ENCODE measurements around the gene COMT.

DNA sequence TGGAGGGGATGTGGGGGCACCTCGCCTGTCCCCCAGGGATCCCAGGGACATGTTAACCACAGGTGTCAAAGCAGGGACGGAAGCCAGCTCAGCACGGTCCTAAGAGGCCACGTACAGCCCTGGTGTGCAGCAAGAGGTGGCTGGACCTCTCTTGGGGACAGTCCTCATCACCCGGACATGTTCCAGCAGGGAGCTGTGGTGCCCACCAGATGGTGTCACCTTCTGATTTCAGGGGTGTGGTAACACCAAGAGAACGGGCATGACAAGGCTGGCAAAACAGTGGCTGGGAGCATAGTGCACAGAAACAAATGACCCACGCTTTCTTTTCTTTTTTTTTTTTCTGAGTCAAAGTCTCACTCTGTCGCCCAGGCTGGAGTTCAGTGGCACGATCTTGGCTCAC lies 25.6 kb upstream of the COMT start:
- TF ChIP-seq, protein P1, sequence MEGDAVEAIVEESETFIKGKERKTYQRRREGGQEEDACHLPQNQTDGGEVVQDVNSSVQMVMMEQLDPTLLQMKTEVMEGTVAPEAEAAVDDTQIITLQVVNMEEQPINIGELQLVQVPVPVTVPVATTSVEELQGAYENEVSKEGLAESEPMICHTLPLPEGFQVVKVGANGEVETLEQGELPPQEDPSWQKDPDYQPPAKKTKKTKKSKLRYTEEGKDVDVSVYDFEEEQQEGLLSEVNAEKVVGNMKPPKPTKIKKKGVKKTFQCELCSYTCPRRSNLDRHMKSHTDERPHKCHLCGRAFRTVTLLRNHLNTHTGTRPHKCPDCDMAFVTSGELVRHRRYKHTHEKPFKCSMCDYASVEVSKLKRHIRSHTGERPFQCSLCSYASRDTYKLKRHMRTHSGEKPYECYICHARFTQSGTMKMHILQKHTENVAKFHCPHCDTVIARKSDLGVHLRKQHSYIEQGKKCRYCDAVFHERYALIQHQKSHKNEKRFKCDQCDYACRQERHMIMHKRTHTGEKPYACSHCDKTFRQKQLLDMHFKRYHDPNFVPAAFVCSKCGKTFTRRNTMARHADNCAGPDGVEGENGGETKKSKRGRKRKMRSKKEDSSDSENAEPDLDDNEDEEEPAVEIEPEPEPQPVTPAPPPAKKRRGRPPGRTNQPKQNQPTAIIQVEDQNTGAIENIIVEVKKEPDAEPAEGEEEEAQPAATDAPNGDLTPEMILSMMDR (IDR thresholded peaks at IDR 0.05): no peak
- TF ChIP-seq EP300 (IDR thresholded peaks at IDR 0.05; ENCODE audit: low read depth): no peak
- no peak for TF ChIP-seq POLR2A (IDR thresholded peaks at IDR 0.05)
- TF ChIP-seq POLR2AphosphoS5 (IDR thresholded peaks at IDR 0.05): no peak

Measured in transverse colon (tissue), 4 donors.